SKM-1 (cell line): ENCODE measurements around the gene RAB11B.
"Not testable (repeated sequence)": the region's sequence is repeated elsewhere in the genome, so short reads cannot be mapped to it uniquely, and the experiment has no call there.

Source experiments
- DNase-seq: peaks from one replicate; lab custom pipeline; 2025; ENCODE audit not compliant: unreplicated experiment; lab: John Stamatoyannopoulos, UW

Gene RAB11B

GRCh38 chr19:8425331-8425730, 35.2 kb downstream of the RAB11B start:
- DNase-seq: not testable (repeated sequence)

- no peak for DNase-seq
Measured at GRCh38 chr19:8426283-8426682, 36.1 kb downstream of the RAB11B start.

GRCh38 chr19:8429044-8429443, 38.9 kb downstream of the RAB11B start:
- DNase-seq: no peak

GRCh38 chr19:8429826-8430225, 39.7 kb downstream of the RAB11B start:
- DNase-seq: no peak

- no peak for DNase-seq
Measured at GRCh38 chr19:8430650-8431049, 40.5 kb downstream of the RAB11B start.

GRCh38 chr19:8438236-8438635, 48.1 kb downstream of the RAB11B start:
- no peak for DNase-seq

GRCh38 chr19:8441725-8442544, 51.8 kb downstream of the RAB11B start:
- DNase-seq: no peak

- DNase-seq: not testable (repeated sequence)
Measured at GRCh38 chr19:8444140-8444676, 54.0 kb downstream of the RAB11B start.

- DNase-seq: peak; percentile 97
Measured at GRCh38 chr19:8444677-8445487, 54.7 kb downstream of the RAB11B start, which contains the start of gene HNRNPM. TSS of gene HNRNPM (plus strand) at chr19:8444975. CDS start at chr19:8444999, 24 bp downstream.

- no peak for DNase-seq
Measured at GRCh38 chr19:8445488-8446001, 55.4 kb downstream of the RAB11B start.

GRCh38 chr19:8446061-8446709, 56.0 kb downstream of the RAB11B start:
- DNase-seq: no peak

GRCh38 chr19:8449830-8450229, 59.7 kb downstream of the RAB11B start:
- no peak for DNase-seq

- no peak for DNase-seq
Measured at GRCh38 chr19:8451377-8451776, 61.2 kb downstream of the RAB11B start.

GRCh38 chr19:8451885-8452284, 61.7 kb downstream of the RAB11B start:
- no peak for DNase-seq

GRCh38 chr19:8452446-8453123, 62.4 kb downstream of the RAB11B start:
- DNase-seq: no peak

- DNase-seq: no peak
Measured at GRCh38 chr19:8453616-8454015, 63.5 kb downstream of the RAB11B start.
